Thymus (tissue), 11 donors: Measurements from ENCODE around the gene CS. TPM values are rescaled to one million over a fixed set of nuclear protein-coding genes. Genes with fewer than 3 reads are reported as not detected.
A peak's percentile ranks its signal among the peaks of the same experiment; 100 is the strongest.

Experiments used
- DNase-seq, 9 donors: peaks; one replicate each; pipeline ENCODE4 v3.0.0-alpha.2; 2013; ENCODE audit warnings: low spot score in 9 of 9, low read depth in 6 of 9, missing footprints in 1 of 9
- H3K27ac ChIP-seq, 2 donors: one replicate each; pipeline ENCODE4 v1.5.1; 2013; ENCODE audit warnings: control low read depth in 1 of 2, low read depth in 1 of 2, low read length in 1 of 2, mild to moderate bottlenecking in 1 of 2, moderate library complexity in 1 of 2
- H3K27me3 ChIP-seq, 2 donors: one replicate each; pipeline ENCODE4 v1.5.1; 2013; ENCODE audit warnings: low read length in 1 of 2; ENCODE audit not compliant: control insufficient read depth in 2 of 2, insufficient read depth in 1 of 2
- H3K36me3 ChIP-seq, 2 donors: one replicate each; pipeline ENCODE4 v1.5.1; 2013; ENCODE audit warnings: low read length in 1 of 2, mild to moderate bottlenecking in 1 of 2, moderate library complexity in 1 of 2; ENCODE audit not compliant: control insufficient read depth in 2 of 2, insufficient read depth in 2 of 2
- H3K4me1 ChIP-seq, 2 donors: one replicate each; pipeline ENCODE4 v1.5.1; 2013; ENCODE audit warnings: low read length in 2 of 2; ENCODE audit not compliant: control insufficient read depth in 2 of 2, insufficient read depth in 2 of 2
- H3K4me3 ChIP-seq, 2 donors: one replicate each; pipeline ENCODE4 v1.5.1; 2013; ENCODE audit warnings: low read length in 2 of 2, control low read depth in 1 of 2, mild to moderate bottlenecking in 1 of 2
- H3K9me3 ChIP-seq, 2 donors: one replicate each; pipeline ENCODE4 v1.5.1; 2013; ENCODE audit warnings: low read length in 1 of 2, mild to moderate bottlenecking in 1 of 2; ENCODE audit not compliant: control insufficient read depth in 2 of 2, insufficient read depth in 1 of 2
- WGBS: extraction: QIAGEN DNeasy Blood & Tissue Kit; methylation state at CpG from one replicate; pipeline ENCODE4 v1.1.7; 2013; 5-methylcytosine and 5-hydroxymethylcytosine counted together
- polyA plus RNA-seq: library from polyadenylated mRNA; stranded (reverse); fragments of 200-250 nt; gene quantifications from one replicate; pipeline ENCODE4 v1.2.3, GENCODE V29; 2013
- total RNA-seq: library from RNA; stranded (reverse); fragments of 120-200 nt; gene quantifications from one replicate; pipeline ENCODE4 v1.2.4, GENCODE V29; 2013
- donor health status: healthy.

CS gene
- total and polyA plus RNA-seq, 2 donors: 46.3 to 53.6 TPM

- WGBS: 95% methylated on average over 5 of the region's 5 CpGs
- H3K27me3 ChIP-seq: no peaks in the 10 kb centered on the region
Observed at GRCh38 chr12:56261503-56262232, 38.5 kb downstream of the CS start.

GRCh38 chr12:56260921-56261320, 39.2 kb downstream of the CS start:
- Histone ChIP-seq H3K36me3 (peaks cover under 1 to 10% of the 10 kb centered on the region in 2 donors), H3K27me3 (no peaks in the 10 kb centered on the region), H3K4me1 (peaks cover 14 to 20% of the 10 kb centered on the region in 2 donors), H3K9me3 (no peaks in the 10 kb centered on the region), H3K4me3 (no peak overlapping the region), H3K27ac (no peak overlapping the region)
- WGBS: 97% methylated on average over 3 of the region's 3 CpGs
- no peak for DNase-seq

More at GRCh38 chr12:56261503-56262232, 38.5 kb downstream of the CS start:
- H3K36me3 ChIP-seq: peaks cover 0 to 4% of the 10 kb centered on the region in 2 donors
- no peak for DNase-seq
- H3K4me3 ChIP-seq: no peak overlapping the region
- H3K27ac ChIP-seq: peak overlapping the region in 1 of 2 donors; percentile 31
- H3K4me1 ChIP-seq: peaks cover 14 to 23% of the 10 kb centered on the region in 2 donors
- no peaks in the 10 kb centered on the region for H3K9me3 ChIP-seq

GRCh38 chr12:56260380-56260779, 39.8 kb downstream of the CS start:
- Histone ChIP-seq H3K27me3 (no peaks in the 10 kb centered on the region), H3K36me3 (peaks cover 4 to 15% of the 10 kb centered on the region in 2 donors), H3K4me1 (peaks cover 14 to 20% of the 10 kb centered on the region in 2 donors), H3K27ac (no peak overlapping the region), H3K9me3 (no peaks in the 10 kb centered on the region), H3K4me3 (no peak overlapping the region)
- no peak for DNase-seq
- WGBS: 95% methylated on average over 8 of the region's 8 CpGs

GRCh38 chr12:56258820-56259183, 41.3 kb downstream of the CS start:
- peaks cover 16 to 26% of the 10 kb centered on the region in 2 donors for H3K36me3 ChIP-seq
- H3K4me3 ChIP-seq: peak overlapping the region; percentile 81 to 97
- no peaks in the 10 kb centered on the region for H3K9me3 ChIP-seq
- peaks cover 14 to 20% of the 10 kb centered on the region in 2 donors for H3K4me1 ChIP-seq
- no peaks in the 10 kb centered on the region for H3K27me3 ChIP-seq
- DNase-seq: no peak
- WGBS: 37% methylated on average over 9 of the region's 9 CpGs
- H3K27ac ChIP-seq: peak overlapping the region; percentile 62 to 88

- Histone ChIP-seq H3K27ac (peak within 1 kb of the TSS; percentile 62 to 88), H3K36me3 (peaks cover 22 to 32% of the 10 kb centered on the region in 2 donors), H3K27me3 (no peaks in the 10 kb centered on the region), H3K4me3 (peak within 1 kb of the TSS; percentile 85 to 97), H3K4me1 (peaks cover 14 to 20% of the 10 kb centered on the region in 2 donors), H3K9me3 (no peaks in the 10 kb centered on the region)
- DNase-seq: peak; percentile 41 to 90 (median 80)
- under 1% methylated on average over 78 of the region's 78 CpGs for WGBS
Observed at GRCh38 chr12:56258068-56258819, 41.9 kb downstream of the CS start, which contains the start of gene ANKRD52. TSS of gene ANKRD52 (minus strand) at chr12:56258384. CDS start at chr12:56258269, 115 bp downstream.

GRCh38 chr12:56257491-56258067, 42.6 kb downstream of the CS start:
- no peaks in the 10 kb centered on the region for H3K27me3 ChIP-seq
- WGBS: under 1% methylated on average over 27 of the region's 27 CpGs
- peak overlapping the region; percentile 85 to 97 for H3K4me3 ChIP-seq
- no peaks in the 10 kb centered on the region for H3K9me3 ChIP-seq
- H3K36me3 ChIP-seq: peaks cover 28 to 38% of the 10 kb centered on the region in 2 donors
- DNase-seq: peak in 5 of 9 donors; percentile 4 to 37 (median 13)
- peak overlapping the region in 1 of 2 donors; percentile 68 for H3K27ac ChIP-seq
- peaks cover 14 to 20% of the 10 kb centered on the region in 2 donors for H3K4me1 ChIP-seq

GRCh38 chr12:56257071-56257470, 43.1 kb downstream of the CS start:
- Histone ChIP-seq H3K36me3 (peaks cover 34 to 44% of the 10 kb centered on the region in 2 donors), H3K4me1 (peaks cover 14 to 20% of the 10 kb centered on the region in 2 donors), H3K27ac (no peak overlapping the region), H3K9me3 (no peaks in the 10 kb centered on the region), H3K4me3 (peak overlapping the region; percentile 85 to 97), H3K27me3 (no peaks in the 10 kb centered on the region)
- 91% methylated on average over 8 of the region's 8 CpGs for WGBS
- no peak for DNase-seq

GRCh38 chr12:56256326-56256960, 43.7 kb downstream of the CS start:
- H3K27ac ChIP-seq: no peak overlapping the region
- no peak overlapping the region for H3K4me3 ChIP-seq
- WGBS: 90% methylated on average over 4 of the region's 4 CpGs
- no peak for DNase-seq
- H3K27me3 ChIP-seq: no peaks in the 10 kb centered on the region
- H3K4me1 ChIP-seq: peaks cover 14 to 20% of the 10 kb centered on the region in 2 donors
- H3K36me3 ChIP-seq: peaks cover 40 to 50% of the 10 kb centered on the region in 2 donors
- H3K9me3 ChIP-seq: no peaks in the 10 kb centered on the region
